Smooth muscle cell of the coronary artery (primary cell): ENCODE measurements around the gene FOXF1. TPM values are rescaled to one million over a fixed set of nuclear protein-coding genes. Genes with fewer than 3 reads are reported as not detected.

Experiments
- total RNA-seq: library from RNA; depleted of rRNA; stranded (reverse); fragments of >200 nt; gene quantifications from 2 replicates; pipeline ENCODE4 v1.2.3, GENCODE V29; 2014; ENCODE audit warnings: low replicate concordance

FOXF1 gene
- not detected in 2 replicates for total RNA-seq

DNA sequence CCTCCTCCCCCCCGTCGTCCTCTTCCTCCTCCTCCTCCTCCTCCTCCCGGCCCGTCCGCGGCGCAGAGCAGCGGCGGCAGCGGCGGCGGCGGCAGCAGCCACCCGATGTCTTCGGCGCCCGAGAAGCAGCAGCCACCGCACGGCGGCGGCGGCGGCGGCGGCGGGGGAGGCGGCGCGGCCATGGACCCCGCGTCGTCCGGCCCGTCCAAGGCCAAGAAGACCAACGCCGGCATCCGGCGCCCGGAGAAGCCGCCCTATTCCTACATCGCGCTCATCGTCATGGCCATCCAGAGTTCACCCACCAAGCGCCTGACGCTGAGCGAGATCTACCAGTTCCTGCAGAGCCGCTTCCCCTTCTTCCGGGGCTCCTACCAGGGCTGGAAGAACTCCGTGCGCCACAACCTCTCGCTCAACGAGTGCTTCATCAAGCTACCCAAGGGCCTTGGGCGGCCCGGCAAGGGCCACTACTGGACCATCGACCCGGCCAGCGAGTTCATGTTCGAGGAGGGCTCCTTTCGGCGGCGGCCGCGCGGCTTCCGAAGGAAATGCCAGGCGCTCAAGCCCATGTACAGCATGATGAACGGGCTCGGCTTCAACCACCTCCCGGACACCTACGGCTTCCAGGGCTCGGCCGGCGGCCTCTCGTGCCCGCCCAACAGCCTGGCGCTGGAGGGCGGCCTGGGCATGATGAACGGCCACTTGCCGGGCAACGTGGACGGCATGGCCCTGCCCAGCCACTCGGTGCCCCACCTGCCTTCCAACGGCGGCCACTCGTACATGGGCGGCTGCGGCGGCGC lies at the start of gene FOXF1:
FOXF1 (plus strand) TSS at position 63 of the 797 bp plus-strand sequence; CDS start at position 106, 43 bp downstream.

DNA sequence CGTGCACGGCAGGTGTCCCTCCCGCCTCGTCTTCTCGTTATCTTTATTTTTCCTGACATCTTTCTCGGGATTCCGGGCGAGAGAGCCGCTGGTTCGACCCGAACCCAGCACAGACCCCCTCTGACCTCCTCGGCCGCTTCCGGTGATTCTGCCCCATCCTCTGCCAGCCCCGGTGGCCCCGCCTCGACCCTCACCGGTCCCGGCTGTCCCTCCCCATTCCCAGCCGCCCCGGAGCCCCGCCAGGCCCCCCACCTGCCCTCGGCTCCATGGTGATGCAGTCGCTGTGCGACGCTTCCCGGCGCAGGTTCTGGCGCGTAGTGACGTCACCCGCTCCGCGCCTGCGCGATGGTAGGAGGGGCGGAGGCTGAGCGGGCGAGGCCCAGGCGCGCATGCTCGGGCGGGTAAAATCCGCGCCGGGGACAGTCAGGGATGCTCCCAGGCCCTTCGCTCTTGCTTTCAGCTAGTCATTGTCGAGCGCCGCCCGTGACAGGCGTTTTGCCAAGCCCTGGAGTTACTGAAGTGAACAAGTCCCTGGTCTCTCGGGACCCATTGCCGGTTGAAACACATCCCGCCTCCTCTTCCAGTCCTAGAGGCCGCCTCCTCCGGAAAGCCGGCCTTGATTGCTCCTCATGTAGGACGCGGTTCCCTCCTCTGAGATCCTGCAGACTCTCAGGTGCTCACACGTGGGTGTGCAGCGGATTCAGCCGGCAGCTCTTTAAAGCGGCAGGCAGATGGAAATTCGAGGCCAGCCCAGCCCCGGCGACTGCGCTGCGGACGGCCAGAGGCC lies 44.8 kb downstream of the FOXF1 start, which contains the start of gene MTHFSD:
MTHFSD (minus strand) TSS at position 319 of the 787 bp plus-strand sequence; CDS start at position 268, 51 bp downstream.

Other genes starting within 250 kb of the FOXF1 start
- gene MTHFSD, start 44.7 kb downstream of the FOXF1 start, total RNA-seq: 9.8 and 11.9 TPM in 2 replicates
- gene FOXC2, start 56.3 kb downstream of the FOXF1 start, total RNA-seq: 4.1 TPM in 1 of 2 replicates, not detected in the other
- gene FOXL1, start 68.0 kb downstream of the FOXF1 start, total RNA-seq: 1.1 and 20.4 TPM in 2 replicates